Stomach (tissue), 4 donors: ENCODE measurements around the gene ARL14EP.

Source experiments
- POLR2A ChIP-seq, 4 donors: fragments of 450-650 bp; IDR thresholded peaks; one replicate each; pipeline ENCODE4 v1.6.1; 2016; ENCODE audit warnings: antibody characterized with exemption in 4 of 4, control low read depth in 2 of 4, mild to moderate bottlenecking in 1 of 4, moderate library complexity in 1 of 4
- POLR2AphosphoS5 ChIP-seq, 3 donors: sonication (generic); formaldehyde crosslinking; IDR thresholded peaks; one replicate each; pipeline ENCODE4 v1.6.1; 2016; ENCODE audit warnings: antibody characterized with exemption in 3 of 3
- TF ChIP-seq, protein P1 (sequence below), 7 experiments: fragments of 450-650 bp in 4 of 7; fragments of 200-600 bp in 3 of 7; sonication (generic) in 3 of 7; IDR thresholded peaks; one replicate each; pipeline ENCODE4 v1.5.1; 2016 to 2019; ENCODE audit warnings: antibody characterized with exemption in 7 of 7, control low read depth in 2 of 7, mild to moderate bottlenecking in 1 of 7

DNA sequence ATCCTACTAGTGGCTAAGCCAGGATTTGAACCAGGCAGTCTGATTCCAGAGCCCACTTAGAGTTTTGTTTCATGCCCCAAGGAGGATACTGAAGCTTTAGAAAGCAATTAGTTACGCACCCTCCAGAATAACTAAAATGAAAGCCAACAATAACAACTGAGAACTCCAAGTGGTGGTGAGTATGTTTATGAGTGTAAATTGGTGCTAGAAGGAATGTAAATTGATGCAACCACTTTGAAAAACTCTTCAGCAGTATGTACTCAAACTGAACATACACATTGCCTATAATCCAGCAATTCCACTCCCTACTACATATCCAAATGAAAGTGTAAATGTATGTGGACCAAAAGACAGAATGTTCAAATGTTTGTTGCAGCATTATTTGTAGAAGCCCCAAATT lies 6.7 kb upstream of the ARL14EP start:
- TF ChIP-seq POLR2A (IDR thresholded peaks at IDR 0.05) (no peak), POLR2AphosphoS5 (IDR thresholded peaks at IDR 0.05) (no peak)
- TF ChIP-seq, protein P1, sequence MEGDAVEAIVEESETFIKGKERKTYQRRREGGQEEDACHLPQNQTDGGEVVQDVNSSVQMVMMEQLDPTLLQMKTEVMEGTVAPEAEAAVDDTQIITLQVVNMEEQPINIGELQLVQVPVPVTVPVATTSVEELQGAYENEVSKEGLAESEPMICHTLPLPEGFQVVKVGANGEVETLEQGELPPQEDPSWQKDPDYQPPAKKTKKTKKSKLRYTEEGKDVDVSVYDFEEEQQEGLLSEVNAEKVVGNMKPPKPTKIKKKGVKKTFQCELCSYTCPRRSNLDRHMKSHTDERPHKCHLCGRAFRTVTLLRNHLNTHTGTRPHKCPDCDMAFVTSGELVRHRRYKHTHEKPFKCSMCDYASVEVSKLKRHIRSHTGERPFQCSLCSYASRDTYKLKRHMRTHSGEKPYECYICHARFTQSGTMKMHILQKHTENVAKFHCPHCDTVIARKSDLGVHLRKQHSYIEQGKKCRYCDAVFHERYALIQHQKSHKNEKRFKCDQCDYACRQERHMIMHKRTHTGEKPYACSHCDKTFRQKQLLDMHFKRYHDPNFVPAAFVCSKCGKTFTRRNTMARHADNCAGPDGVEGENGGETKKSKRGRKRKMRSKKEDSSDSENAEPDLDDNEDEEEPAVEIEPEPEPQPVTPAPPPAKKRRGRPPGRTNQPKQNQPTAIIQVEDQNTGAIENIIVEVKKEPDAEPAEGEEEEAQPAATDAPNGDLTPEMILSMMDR (IDR thresholded peaks at IDR 0.05), result no peak
